Psoas muscle (tissue), 8 donors: ENCODE measurements around the gene GID8. TPM values are rescaled to one million over a fixed set of nuclear protein-coding genes. Genes with fewer than 3 reads are reported as not detected.

ENCODE experiments used
- ATAC-seq, 4 donors: fragments of 200-7000 bp; cut with Tn5 transposase; one replicate each; pipeline ENCODE4 v1.9.1; 2020; ENCODE audit warnings: moderate library complexity in 3 of 4, mild to moderate bottlenecking in 2 of 4
- DNase-seq, 2 donors: peaks; one replicate each; pipeline ENCODE4 v3.0.0-alpha.2; 2020
- H3K27ac ChIP-seq: fragments of 200-600 bp; one replicate; pipeline ENCODE4 v1.8.0; 2022
- H3K27me3 ChIP-seq, 3 donors: fragments of 200-600 bp in 1 of 3; one replicate each; pipeline versions ENCODE4 v1.6.1 to v1.8.0; 2013 to 2022; ENCODE audit warnings: low read length in 2 of 3, mild to moderate bottlenecking in 2 of 3, moderate library complexity in 1 of 3; ENCODE audit not compliant: insufficient read depth in 3 of 3
- H3K36me3 ChIP-seq, 2 donors: fragments of 200-600 bp in 1 of 2; one replicate each; pipeline versions ENCODE4 v1.6.1 to v1.8.0; 2013 to 2022; ENCODE audit warnings: low read depth in 1 of 2, mild to moderate bottlenecking in 1 of 2, moderate library complexity in 1 of 2; ENCODE audit not compliant: insufficient read depth in 1 of 2
- H3K4me1 ChIP-seq: fragments of 200-600 bp; one replicate; pipeline ENCODE4 v1.8.0; 2022
- H3K4me3 ChIP-seq: fragments of 200-600 bp; one replicate; pipeline ENCODE4 v1.8.0; 2022; ENCODE audit warnings: mild to moderate bottlenecking
- H3K9me3 ChIP-seq: fragments of 200-600 bp; one replicate; pipeline ENCODE4 v1.8.0; 2022
- CTCF ChIP-seq: fragments of 200-600 bp; IDR thresholded peaks from one replicate; pipeline ENCODE4 v1.8.0; 2022; ENCODE audit warnings: antibody characterized with exemption
- WGBS, 3 donors: extraction: QIAGEN DNeasy Blood & Tissue Kit; methylation state at CpG; one replicate each; pipeline versions ENCODE4 v1.1.6 to v1.1.7; 2013; 5-methylcytosine and 5-hydroxymethylcytosine counted together
- intact Hi-C, 2 donors: fragments of 100-400 bp; cut with DNase I; formaldehyde crosslinking; loops; one replicate each; pipeline versions ENCODE4 v1.11.0 to v1.14.2; 2022
- polyA plus RNA-seq, 3 donors: library from polyadenylated mRNA; stranded (reverse); fragments of 200-250 nt; gene quantifications; one replicate each; pipeline ENCODE4 v1.2.3, GENCODE V29; 2013
- total RNA-seq, 4 donors: library from RNA; stranded (reverse); fragmentation: NEBNext Ultra II Directional in 2 of 4; extraction: Animal tissue kit (Norgen Biotek cat#: 25700) in 2 of 4; gene quantifications; one replicate each; pipeline versions ENCODE4 v1.2.1 to v1.2.4, GENCODE V29; 2021 to 2023
- donor health status: healthy with polysubstance abuse.
- donor health status: DM: no; HTN: no; CAD: no; lungs with moderate emphysema.
- donor health status: Bipolar disorder and iron deficiency.
- donor health status: healthy.
- donor health status: DM: yes; HTN: yes; CAD: no.
- donor health status: DM: no; HTN: no; CAD: no.
- donor health status: DM: no; HTN: no; CAD: no.
- donor health status: DM: yes; HTN: yes; CAD: no.

The GID8 gene
- total and polyA plus RNA-seq, 7 donors, result 7.3 to 15.9 (median 14.2) TPM

GRCh38 chr20:62935968-62936585 is 1.9 kb upstream of the GID8 start:
- no peak overlapping the region for H3K27ac ChIP-seq
- peak overlapping the region; percentile 93 for H3K4me3 ChIP-seq

GRCh38 chr20:62937268-62938104 is 461 bp upstream of the GID8 start:
- no peak for TF ChIP-seq CTCF
- Histone ChIP-seq H3K4me1 (peaks cover 38% of the 10 kb centered on the region), H3K4me3 (peak overlapping the region; percentile 93), H3K9me3 (no peaks in the 10 kb centered on the region), H3K27ac (peak overlapping the region; percentile 93), H3K36me3 (peaks cover 0 to 39% of the 10 kb centered on the region in 2 donors), H3K27me3 (no peaks in the 10 kb centered on the region)
- ATAC-seq (peak; percentile 97 to 99 (median 98)), DNase-seq (peak; percentile 97 to 99)
- intact Hi-C loops, result loop anchor here (5.0 to 10.0 kb wide), 2 partner anchors 35 to 133 kb away; partner anchors contain the start of gene OGFR (in 1 of the 2)
- 0 to 1% (median 0%) methylated on average over 82 to 92 of the region's 92 CpGs for WGBS, 3 donors

More at GRCh38 chr20:62935968-62936585, 1.9 kb upstream of the GID8 start:
- DNase-seq (no peak), ATAC-seq (no peak)
- intact Hi-C loops, result loop anchor here (5.0 to 10.0 kb wide), 2 partner anchors 34 to 131 kb away; partner anchors contain the start of gene OGFR (in 1 of the 2)
- H3K36me3 ChIP-seq, result peaks cover 0 to 27% of the 10 kb centered on the region in 2 donors
- H3K27me3 ChIP-seq, result no peaks in the 10 kb centered on the region
- H3K9me3 ChIP-seq, result no peaks in the 10 kb centered on the region
- TF ChIP-seq CTCF, result no peak
- 81 to 83% (median 83%) methylated on average over 22 of the region's 22 CpGs for WGBS, 3 donors
- peaks cover 45% of the 10 kb centered on the region for H3K4me1 ChIP-seq

- Histone ChIP-seq H3K27me3 (no peaks in the 10 kb centered on the region), H3K27ac (no peak overlapping the region), H3K4me3 (no peak overlapping the region), H3K4me1 (peaks cover 25% of the 10 kb centered on the region), H3K36me3 (peaks cover 8 to 52% of the 10 kb centered on the region in 2 donors), H3K9me3 (no peaks in the 10 kb centered on the region)
- ATAC-seq (no peak), DNase-seq (no peak)
- TF ChIP-seq CTCF, result no peak
- intact Hi-C loops, result no loop called here
- 85 to 87% (median 85%) methylated on average over 8 of the region's 8 CpGs for WGBS, 3 donors
Observed at GRCh38 chr20:62940875-62941274, 2.9 kb downstream of the GID8 start.

GRCh38 chr20:62941792-62942191 is 3.8 kb downstream of the GID8 start:
- Histone ChIP-seq H3K4me3 (no peak overlapping the region), H3K4me1 (peaks cover 19% of the 10 kb centered on the region), H3K27ac (no peak overlapping the region), H3K27me3 (no peaks in the 10 kb centered on the region), H3K9me3 (no peaks in the 10 kb centered on the region), H3K36me3 (peaks cover 11 to 60% of the 10 kb centered on the region in 2 donors)
- ATAC-seq, result no peak
- no peak for DNase-seq
- TF ChIP-seq CTCF, result no peak
- intact Hi-C loops, result no loop called here
- 95 to 100% (median 95%) methylated on average over 1 of the region's 1 CpG for WGBS, 3 donors
